ENCODE data around the gene GHSR. TPM values are rescaled to one million over a fixed set of nuclear protein-coding genes. Genes with fewer than 3 reads are reported as not detected.

GHSR gene
- total RNA-seq, 4 donors from 2014 or later, result not detected

- intact Hi-C loops (cut with DNase I), result loop anchor here (10.0 kb wide), 1 partner anchor 831 kb away; no protein-coding TSS in a partner anchor
Observed at GRCh38 chr3:172475703-172476102, 27.4 kb upstream of the GHSR start.

GRCh38 chr3:172471903-172472302, 23.6 kb upstream of the GHSR start:
- TF ChIP-seq EP300 (IDR thresholded peaks at IDR 0.05) (no peak), CTCF (IDR thresholded peaks at IDR 0.05) (no peak), POLR2AphosphoS5 (IDR thresholded peaks at IDR 0.05) (no peak), POLR2A (IDR thresholded peaks at IDR 0.05; ENCODE audit: low read depth) (no peak)
- Histone ChIP-seq H3K4me3 (no peak overlapping the region), H3K36me3 (no peaks in the 10 kb centered on the region), H3K27me3 (no peaks in the 10 kb centered on the region), H3K4me1 (peaks cover 0 to 5% (median 0%) of the 10 kb centered on the region in 4 donors), H3K9me3 (no peaks in the 10 kb centered on the region), H3K27ac (replicated peaks in 1 of 4) (no peak overlapping the region)
- intact Hi-C loops (cut with DNase I), result loop anchor here (10.0 kb wide), 1 partner anchor 827 kb away; no protein-coding TSS in a partner anchor
- DNase-seq (ENCODE audit: extremely low spot score), result no peak
- 67% methylated on average over 1 of the region's 1 CpG for WGBS

More at GRCh38 chr3:172475703-172476102, 27.4 kb upstream of the GHSR start:
- Histone ChIP-seq H3K27ac (replicated peaks in 1 of 4) (no peak overlapping the region), H3K4me3 (no peak overlapping the region), H3K36me3 (no peaks in the 10 kb centered on the region), H3K4me1 (peaks cover 0 to 5% (median 2%) of the 10 kb centered on the region in 4 donors), H3K27me3 (no peaks in the 10 kb centered on the region), H3K9me3 (no peaks in the 10 kb centered on the region)
- 94% methylated on average over 5 of the region's 5 CpGs for WGBS
- TF ChIP-seq EP300 (IDR thresholded peaks at IDR 0.05), result no peak
- no peak for TF ChIP-seq POLR2AphosphoS5 (IDR thresholded peaks at IDR 0.05)
- TF ChIP-seq CTCF (IDR thresholded peaks at IDR 0.05), result no peak
- no peak for TF ChIP-seq POLR2A (IDR thresholded peaks at IDR 0.05; ENCODE audit: low read depth)
- no peak for DNase-seq (ENCODE audit: extremely low spot score)

- H3K4me1 ChIP-seq, result no peaks in the 10 kb centered on the region
- no peak for DNase-seq (ENCODE audit: extremely low spot score)
- H3K27me3 ChIP-seq, result no peaks in the 10 kb centered on the region
- TF ChIP-seq POLR2AphosphoS5 (IDR thresholded peaks at IDR 0.05), result no peak
- TF ChIP-seq CTCF (IDR thresholded peaks at IDR 0.05), result no peak
- TF ChIP-seq POLR2A (IDR thresholded peaks at IDR 0.05; ENCODE audit: low read depth), result no peak
- no peak for TF ChIP-seq EP300 (IDR thresholded peaks at IDR 0.05)
- no peak overlapping the region for H3K27ac ChIP-seq (replicated peaks in 1 of 4)
- intact Hi-C loops (cut with DNase I), result loop anchor here (10.0 kb wide), 1 partner anchor 826 kb away; no protein-coding TSS in a partner anchor
- no peaks in the 10 kb centered on the region for H3K9me3 ChIP-seq
- 93% methylated on average over 1 of the region's 1 CpG for WGBS
- no peaks in the 10 kb centered on the region for H3K36me3 ChIP-seq
- H3K4me3 ChIP-seq, result no peak overlapping the region
Observed at GRCh38 chr3:172470588-172470987, 22.3 kb upstream of the GHSR start.

- TF ChIP-seq POLR2A (IDR thresholded peaks at IDR 0.05; ENCODE audit: low read depth), result no peak
- TF ChIP-seq CTCF (IDR thresholded peaks at IDR 0.05), result no peak
- no peak for TF ChIP-seq EP300 (IDR thresholded peaks at IDR 0.05)
- TF ChIP-seq POLR2AphosphoS5 (IDR thresholded peaks at IDR 0.05), result no peak
- Histone ChIP-seq H3K4me1 (no peaks in the 10 kb centered on the region), H3K27ac (replicated peaks in 1 of 4) (no peak overlapping the region), H3K9me3 (no peaks in the 10 kb centered on the region), H3K4me3 (no peak overlapping the region), H3K36me3 (no peaks in the 10 kb centered on the region), H3K27me3 (no peaks in the 10 kb centered on the region)
- no peak for DNase-seq (ENCODE audit: extremely low spot score)
- intact Hi-C loops (cut with DNase I), result loop anchor here (10.0 kb wide), 1 partner anchor 102 kb away; no protein-coding TSS in a partner anchor
- WGBS, result 93% methylated on average over 2 of the region's 2 CpGs
Observed at GRCh38 chr3:172467170-172467824, 19.0 kb upstream of the GHSR start.
